D341Med (cell line): ENCODE results near the gene MYLIP.

Experiments
- DNase-seq: peaks from one replicate; pipeline ENCODE4 v3.0.0; 2012; ENCODE audit warnings: low spot score

MYLIP gene

DNA sequence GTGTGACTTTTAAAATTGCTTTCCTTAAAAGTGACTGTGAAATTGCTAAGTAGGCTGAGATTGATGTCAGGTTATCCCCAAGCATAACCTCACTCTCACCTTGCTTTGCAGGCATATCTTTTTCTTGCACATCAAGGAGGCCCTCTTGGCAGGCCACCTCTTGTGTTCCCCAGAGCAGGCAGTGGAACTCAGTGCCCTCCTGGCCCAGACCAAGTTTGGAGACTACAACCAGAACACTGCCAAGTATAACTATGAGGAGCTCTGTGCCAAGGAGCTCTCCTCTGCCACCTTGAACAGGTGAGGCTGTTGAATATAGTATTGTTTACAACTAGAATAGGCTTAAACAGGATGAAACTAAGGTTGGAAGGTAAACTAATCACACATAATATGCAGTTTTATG is 12.6 kb downstream of the MYLIP start:
- DNase-seq = no peak

DNA sequence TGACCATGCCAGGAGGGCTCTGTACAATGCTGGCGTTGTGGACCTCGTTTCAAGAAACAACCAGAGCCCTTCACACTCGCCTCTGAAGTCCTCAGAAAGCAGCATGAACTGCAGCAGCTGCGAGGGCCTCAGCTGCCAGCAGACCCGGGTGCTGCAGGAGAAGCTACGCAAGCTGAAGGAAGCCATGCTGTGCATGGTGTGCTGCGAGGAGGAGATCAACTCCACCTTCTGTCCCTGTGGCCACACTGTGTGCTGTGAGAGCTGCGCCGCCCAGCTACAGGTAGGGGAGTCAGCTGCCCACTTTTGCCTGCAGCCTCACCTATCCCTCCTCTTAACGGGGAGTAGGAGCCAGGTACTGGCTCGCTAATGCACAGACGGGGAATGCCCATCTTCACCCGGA is 16.2 kb downstream of the MYLIP start:
- DNase-seq = no peak

DNA sequence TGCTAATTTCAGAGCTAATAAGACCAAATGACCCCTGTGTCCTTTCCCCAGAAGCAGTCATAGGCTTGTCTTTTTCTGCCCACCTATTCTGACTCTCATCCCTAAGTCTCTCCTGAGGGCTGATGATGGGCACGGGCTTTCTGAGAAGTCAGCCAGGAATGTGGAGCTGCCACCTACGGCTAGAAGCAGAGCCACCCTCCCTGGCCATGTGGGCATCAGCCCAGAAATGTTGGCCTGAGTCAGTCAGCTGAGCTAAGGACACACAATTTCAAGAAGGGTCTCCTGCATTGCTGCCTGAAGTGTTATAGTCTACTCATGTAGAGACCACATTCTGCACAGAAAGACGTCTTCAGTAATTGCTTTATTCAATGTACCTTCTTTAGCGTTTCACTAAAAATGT is 17.1 kb downstream of the MYLIP start:
- DNase-seq = no peak

DNA sequence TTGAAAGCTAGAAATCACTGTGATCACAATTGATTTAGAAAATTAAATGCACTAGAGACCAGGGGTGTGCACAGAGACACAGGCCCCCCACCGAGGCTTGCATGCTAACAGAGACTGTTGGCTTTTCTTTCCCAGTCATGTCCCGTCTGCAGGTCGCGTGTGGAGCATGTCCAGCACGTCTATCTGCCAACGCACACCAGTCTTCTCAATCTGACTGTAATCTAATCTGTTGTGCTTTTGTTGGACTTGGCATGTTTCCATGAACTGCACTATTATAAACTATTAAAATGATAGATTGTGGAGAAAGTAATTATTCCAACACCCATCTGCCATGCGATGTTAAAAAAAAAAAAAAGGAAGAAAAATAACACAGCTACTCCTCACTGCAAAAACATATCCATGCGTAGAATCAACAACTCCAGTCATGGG is 17.7 kb downstream of the MYLIP start:
- no peak for DNase-seq

DNA sequence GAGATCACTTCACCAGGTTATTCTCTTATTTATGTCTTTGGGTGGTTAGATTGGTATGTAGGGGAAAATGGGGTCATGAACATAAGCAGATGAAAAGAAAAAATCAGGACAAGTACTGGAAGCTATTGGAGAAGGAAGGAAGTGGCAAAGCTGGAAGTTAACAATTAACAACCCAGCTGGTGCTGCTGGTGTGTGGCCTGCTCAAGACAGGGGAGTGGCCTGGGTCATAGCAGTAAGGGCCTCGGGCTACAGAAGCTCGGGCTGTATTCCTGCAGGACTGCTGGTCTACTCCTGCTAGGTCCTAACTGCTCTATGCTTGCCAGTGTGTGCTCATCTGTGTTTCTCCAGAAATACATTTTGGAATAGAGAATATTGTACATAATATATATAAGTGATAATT is 19.6 kb downstream of the MYLIP start:
- no peak for DNase-seq

DNA sequence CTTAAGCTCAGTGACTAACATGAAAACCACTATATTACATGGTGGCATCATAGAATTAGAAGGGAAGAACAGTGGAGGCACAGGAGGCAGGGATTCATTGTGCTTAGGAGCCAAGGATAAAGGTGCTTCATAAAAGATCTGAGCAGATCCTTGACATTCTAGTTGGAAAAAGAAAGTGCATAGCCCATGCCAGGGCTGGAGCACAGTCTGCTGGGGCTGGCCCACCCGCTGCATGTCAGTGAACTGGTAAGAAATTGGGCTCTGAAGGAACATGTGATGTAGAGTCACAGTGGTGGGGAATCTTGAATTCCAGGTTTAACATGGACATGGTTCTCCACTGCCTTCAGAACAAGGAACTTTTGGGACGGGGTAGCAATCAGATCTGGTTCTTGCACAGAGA is 20.4 kb downstream of the MYLIP start:
- DNase-seq = no peak

DNA sequence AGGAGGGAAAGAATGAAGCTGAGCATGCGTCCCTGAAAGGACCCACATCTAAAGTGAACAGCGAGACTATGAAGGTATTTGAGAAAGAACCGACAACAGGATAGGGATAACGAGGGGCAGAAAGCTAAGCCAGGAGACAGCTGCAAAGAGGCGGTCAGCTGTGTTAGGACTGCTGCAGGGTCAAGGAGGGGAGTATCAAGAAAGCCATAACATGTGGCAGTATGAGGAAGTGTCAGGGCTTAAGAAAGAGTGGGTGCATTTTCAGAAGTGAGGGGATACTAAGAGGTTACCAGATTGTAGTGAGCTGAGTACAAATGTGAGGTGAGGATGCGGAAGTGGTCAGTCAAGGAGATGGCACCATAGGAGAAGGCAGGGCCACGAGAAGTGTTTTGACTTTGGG is 21.2 kb downstream of the MYLIP start:
- DNase-seq = no peak

DNA sequence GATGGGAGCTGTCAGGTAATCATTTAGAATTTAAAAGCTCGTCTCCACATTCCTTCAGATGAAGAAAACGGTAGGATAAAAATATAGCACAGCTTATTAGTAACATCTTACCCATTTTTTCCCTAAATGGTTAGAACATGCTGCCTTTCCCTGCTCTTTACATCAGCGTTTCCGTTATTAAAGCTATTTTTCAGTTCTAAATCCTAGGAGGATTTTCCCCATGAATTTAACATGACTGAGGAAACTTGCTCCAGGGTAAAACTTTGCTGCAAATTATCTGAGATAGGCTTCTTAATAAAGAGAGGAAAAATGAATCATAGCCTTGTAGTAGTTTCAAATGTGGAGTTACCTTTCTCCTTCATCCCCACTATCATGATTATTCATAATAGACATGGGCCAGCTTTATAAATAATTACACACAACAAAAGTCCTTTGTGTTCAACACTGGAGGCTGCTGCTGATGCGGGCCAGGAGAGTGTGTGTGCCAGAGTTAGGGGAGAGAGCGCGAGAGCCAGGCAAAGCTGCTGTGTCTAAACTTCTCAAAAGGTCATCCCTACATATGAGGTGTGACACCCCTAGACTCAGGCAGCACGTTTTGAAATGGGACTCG is 24.4 kb downstream of the MYLIP start:
- no peak for DNase-seq

DNA sequence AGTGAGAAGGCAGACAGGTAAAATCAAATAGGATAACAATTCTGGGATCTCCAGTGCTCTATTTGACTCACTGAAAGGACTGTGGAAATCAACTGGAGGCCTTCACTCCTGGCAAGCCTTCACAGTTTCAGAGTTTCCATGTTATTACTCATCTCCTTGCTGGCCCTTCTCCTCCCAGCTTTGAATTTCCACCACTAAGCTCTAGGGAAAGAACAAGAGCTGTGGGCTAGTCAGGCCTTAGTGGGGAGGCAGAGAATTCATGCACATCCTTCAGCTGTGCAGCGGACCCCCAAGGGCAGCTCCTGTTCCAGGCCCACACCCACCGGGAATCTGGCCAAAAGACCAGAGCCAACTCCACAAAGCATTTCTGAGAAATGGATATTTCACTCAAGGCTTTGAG is 26.0 kb downstream of the MYLIP start:
- no peak for DNase-seq

DNA sequence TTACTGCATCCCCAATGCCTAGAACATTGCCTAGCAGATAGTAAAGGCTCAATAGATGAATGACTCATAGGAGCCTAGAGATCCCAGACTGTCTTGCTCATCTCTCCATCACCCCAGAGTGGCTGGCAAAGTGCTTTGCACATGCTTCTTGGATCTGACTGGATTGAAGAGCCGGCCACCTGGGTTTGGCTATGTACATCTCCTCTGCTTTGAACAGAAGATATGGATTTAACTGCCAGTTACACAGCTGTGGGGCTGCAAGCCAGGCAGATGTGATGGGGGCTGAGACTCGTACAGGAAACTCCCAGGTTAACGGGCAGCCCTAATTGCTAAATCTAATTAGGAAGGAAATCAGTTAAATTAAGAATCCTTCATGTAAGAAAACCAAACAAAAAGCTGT is 28.6 kb downstream of the MYLIP start:
- DNase-seq = no peak

DNA sequence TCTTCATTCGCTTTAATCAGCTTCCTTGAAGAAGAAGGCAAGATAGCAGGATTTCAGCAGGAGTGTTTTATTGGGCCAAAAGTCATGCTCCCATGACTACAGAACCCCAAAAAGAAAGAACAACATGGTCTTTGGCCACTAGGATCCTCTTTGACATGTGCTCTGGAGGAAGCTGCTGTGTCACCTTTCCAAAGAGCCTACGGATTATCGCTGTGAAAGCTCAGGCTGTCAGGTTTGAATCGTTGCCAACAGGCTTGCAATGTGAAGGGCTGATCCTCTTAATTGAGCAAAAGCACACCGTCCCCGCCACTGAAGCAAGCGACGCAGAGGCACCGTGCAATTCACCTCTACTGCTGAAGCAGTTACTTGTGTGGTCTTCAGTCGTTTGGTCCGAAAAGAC is 29.0 kb downstream of the MYLIP start:
- DNase-seq = peak; percentile 86

DNA sequence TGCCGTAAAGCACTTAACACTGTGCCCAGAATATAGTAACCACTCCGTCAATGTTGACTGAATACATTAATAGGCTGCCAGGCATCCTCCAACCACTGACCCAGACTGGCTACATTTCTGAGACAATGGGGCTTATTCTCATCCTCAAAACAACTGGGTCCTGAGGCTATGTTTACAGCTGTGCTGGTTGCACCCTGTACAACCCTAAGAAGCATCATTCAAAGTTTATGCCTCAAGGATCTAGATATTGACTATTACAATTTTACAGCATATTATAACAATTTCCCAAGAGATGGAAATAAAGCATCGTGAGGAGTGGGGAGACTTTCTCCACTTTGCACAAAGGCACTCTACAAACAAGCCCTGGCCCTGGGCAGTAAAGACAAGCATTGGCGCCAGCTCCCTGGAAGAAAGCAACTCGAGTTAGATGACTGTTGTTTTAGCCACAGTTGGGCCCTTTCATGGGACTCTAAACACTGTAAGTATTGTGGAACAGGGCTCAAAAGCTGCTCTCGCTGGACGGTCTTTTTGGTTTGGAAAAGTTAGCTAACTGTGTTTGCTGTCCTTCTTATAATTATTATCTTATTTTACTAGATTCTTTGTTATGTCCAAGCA is 30.2 kb downstream of the MYLIP start:
- DNase-seq = no peak

DNA sequence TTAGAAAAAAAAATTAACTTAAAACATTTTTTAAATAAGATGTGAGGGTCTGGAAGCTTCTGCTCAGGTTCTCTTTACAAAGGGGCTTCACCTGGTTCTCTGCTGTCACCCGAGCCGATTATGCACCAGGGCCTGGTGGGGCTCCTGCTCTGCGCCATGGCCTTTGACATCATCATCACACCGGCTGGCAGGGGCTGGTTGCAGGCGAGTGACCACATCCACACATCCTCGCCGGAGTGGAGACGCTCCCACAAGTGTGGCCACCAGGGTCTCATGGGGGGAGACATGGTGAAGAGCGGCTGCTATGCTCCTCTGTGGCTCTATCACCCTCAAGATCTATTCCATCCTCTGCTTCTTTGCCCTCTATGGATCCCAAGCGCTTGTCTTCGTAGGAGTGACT is 31.9 kb downstream of the MYLIP start:
- no peak for DNase-seq

DNA sequence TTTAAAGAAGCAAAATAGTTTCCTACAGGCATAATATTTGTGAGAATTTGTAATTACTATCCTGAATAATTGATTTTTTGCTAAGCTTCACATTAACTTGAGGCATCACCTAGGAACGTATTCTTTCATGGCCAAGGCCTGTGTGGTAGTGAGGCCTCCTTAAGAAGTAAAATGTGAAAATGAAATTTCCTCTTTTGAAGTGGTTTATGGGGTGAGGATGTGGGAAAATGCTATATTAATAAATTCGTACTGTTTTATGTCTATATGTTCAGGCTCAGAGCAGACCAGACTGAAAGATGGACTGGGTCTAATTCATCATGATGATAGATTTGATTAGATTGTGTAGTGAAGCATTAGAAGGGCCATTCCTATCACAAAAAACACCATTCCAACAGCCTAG is 33.1 kb downstream of the MYLIP start:
- no peak for DNase-seq

DNA sequence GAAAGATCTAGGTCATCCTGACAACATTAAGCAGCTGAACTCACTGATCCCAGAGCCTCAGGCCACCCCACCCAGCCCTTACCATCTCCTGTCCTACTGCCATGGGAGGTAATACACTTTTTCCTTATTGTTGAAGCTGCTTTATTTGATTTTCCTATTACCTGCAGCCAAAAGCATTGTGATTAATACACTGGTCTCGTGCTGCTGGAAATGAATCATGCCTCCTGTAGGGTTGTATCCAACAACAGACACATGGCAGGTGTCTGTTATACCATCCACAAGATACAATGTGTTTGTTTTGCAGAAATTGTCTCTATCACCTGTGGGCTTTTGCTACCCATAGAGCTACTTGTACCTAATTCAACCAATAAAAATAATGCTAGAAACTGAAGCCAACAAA is 34.2 kb downstream of the MYLIP start:
- DNase-seq = no peak

DNA sequence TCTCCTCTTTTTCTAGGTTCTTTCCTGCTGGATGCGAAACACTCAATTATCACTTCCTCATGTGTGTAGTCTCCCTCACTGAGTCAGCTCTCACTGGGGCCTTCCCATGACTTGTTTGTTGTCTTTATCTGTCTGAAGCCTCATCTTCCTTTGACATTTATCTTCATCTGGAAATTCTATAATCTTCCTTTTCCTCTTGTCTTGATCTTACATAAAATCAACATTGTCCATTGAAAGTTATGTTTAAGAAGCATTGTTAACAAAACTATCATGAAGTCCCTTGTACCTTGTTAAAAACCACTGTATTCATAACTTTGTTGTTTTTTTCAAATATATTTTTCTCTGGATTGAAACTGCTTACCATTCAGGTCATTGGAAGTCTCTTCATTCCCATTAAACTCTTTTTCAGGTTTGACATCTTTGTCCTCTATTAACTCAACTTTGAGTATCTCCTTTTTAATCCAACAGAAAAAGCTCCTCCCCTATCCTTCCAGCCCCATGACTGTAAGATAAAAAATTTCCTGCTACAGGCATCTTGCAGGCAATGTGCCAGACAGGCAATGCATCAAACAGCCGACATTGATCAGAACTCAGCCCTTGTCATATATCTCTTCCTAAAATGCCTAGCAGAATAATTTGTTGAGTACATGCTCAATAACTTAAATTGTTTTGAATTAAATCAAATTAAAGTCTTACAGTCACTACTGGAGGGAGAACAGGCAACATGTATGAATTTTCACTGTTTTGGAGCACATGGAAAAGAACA is 34.8 kb downstream of the MYLIP start:
- DNase-seq = no peak

DNA sequence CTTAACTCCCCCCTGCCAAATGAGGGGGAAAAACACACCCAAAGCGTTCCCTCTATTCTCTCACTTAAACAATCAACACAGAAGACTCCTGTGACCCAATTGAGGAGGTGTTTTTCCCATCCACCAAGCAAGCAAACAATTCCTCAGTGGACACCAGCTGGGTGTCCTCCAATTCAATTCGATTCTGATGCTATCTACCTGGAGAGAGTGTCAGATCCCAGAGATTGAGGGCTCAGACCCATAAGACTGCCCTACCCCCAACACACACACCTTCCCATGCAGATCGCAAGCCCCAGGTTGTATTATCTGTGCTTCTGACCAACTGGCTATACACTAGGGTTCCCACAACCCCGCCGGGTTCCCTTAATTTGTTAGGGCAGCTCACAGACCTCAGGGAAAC is 36.8 kb downstream of the MYLIP start:
- DNase-seq = no peak

DNA sequence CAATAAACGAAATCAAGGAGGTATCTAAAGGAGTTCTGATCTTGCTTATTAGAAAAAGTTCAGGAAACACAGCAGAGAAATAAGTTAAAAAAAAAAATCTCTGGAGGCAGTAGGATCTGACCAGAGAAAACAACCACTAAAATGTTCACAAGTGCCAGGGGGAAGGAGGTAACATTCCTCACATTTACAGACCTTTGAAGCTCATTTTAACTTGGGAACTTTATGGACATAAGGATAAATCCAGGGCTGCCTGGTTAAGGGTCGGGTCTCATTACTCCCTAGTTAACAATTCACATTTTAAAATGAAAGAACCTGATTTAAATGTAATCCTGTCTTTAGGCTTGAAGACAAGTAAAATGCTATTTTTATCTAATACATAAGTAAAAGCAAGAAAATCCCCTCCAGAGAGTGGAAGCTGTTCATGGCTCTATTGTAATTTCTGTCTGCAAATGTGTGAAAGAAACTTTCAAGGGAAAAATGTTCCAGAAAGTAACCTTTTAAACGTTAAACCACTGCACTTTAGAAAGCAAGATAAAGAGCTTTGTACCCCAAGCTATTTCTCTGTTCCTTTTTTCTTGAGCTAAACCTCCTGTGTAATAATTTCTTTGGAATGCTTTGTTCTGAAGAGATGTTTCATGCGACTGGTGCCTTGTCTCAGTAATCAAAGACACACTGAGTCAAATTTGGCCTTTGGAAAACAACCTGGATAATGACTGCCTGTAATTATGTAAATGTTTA is 38.2 kb downstream of the MYLIP start:
- no peak for DNase-seq

DNA sequence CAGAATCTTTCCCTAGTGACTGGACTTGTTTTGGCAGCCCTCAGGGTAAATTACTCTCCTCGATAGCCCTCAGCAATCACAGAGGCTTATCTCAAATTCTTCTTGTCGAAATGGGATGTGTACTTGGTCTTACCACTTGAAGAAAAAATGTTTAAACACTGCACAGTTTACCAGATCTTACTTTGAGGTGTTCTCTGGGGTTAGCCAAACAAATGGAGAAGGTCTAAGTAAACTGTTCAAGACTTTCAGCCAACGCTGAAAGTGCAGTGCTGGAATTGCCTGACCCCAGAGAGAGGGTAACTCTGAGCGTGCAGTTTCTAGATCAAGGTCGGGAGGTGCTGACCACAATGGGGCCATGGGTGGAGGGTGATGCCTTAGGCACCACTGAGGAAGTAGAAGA is 39.2 kb downstream of the MYLIP start:
- no peak for DNase-seq

DNA sequence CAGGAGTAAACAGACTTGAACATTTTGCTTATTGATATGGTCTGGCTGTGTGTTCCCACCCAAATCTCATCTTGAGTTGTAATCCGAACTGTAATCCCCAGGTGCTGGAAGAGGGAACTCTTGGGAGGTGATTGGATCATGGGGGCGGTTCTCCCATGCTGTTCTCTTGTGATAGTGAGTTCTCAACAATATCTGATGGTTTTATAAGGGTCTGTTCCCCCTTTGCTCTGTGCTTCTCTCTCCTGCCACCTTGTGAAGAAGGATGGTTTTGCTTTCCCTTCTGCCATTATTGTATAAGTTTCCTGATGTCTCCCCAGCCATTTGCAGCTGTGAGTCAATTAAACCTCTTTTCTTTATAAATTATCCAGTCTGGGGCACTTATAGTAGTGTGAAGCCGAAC is 40.0 kb downstream of the MYLIP start:
- no peak for DNase-seq

DNA sequence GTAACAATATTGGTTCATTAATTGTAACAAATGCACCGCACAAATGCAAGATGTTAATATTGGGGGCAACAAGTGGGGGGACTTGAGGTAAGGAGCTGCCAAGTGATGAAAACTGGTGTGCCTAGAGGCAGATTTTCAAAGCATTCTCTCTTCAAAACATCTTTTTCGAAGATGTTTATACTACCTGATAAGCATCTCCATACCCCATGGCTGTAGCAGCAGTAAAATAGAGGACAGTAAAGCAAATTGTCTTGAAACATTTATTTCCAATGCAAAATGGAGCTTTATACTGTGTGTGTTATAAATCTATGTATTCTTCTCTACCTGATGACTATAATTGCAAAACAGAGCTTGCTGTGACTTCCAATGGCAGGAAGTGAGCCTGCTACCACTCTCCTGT is 42.5 kb downstream of the MYLIP start:
- DNase-seq = no peak

DNA sequence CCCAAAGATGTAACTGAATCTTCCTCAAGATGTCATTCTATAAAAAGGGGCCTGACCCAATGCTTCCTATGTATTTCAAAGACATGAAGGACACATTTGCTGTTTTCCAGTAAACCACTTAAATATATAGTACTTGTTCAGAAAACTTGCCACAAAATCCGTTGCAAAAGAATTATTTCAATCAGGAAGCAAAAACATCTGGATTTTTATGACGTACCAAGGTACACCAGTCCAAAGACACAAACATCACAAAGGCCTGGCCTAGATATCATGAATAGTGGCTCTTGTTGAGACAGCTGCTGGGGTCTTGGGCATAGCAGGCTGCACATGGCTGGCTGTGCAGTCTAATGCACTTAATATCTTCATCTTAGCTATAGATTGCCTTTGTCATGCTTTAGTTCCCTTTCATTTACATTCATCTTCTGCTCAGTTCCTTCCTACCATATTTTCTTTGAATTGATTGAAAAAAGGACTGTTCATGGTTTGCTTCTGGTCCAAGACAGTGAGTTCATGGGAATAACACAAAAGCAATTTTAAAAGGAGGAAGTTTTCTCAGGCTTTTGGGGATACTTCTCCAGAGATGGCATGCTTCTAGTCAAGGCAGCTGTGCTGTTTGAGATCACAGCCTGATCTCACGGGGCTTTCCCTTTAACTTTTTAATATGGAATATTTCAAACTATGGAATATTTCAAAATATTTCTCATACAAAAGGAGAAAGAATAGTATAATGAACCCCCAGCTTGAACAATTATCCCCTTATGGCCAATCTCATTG is 44.5 kb downstream of the MYLIP start:
- DNase-seq = no peak
